GM12878 (cell line): ENCODE data around the gene MAP7D2. TPM values are rescaled to one million over a fixed set of nuclear protein-coding genes. Genes with fewer than 3 reads are reported as not detected.

Source experiments
- ATAC-seq: fragments of 200-7000 bp; cut with Tn5 transposase; 3 replicates; pipeline ENCODE4 v1.9.1; 2020; ENCODE audit warnings: mild to moderate bottlenecking, moderate library complexity
- BruUV-seq: library from RNA; stranded (reverse); fragments of 400-500 nt; replicated peaks from 2 replicates; lab custom pipeline; 2021; lab: Mats Ljungman, UMichigan
- CTCF ChIA-PET: fragments of 300-600 bp; sonication (Branson Sonifier 250); formaldehyde crosslinking; extraction: SDS; loops from one replicate; lab custom pipeline; 2021; ENCODE audit warnings: inconsistent platforms; lab: Yijun Ruan, JAX
- POLR2A ChIA-PET: fragments of 350-600 bp; formaldehyde crosslinking; extraction: SDS; loops from one replicate; lab custom pipeline; 2021; ENCODE audit warnings: inconsistent platforms; lab: Charles Lee
- RAD21 ChIA-PET: fragments of 300-600 bp; sonication (Branson Sonifier 250); formaldehyde crosslinking; loops from one replicate; lab custom pipeline; 2023; ENCODE audit warnings: antibody characterized with exemption; ENCODE audit not compliant: unreplicated experiment; lab: Charles Lee
- SMC1A ChIA-PET: fragments of 300-600 bp; sonication (Branson Sonifier 250); formaldehyde crosslinking; loops from one replicate; lab custom pipeline; 2023; ENCODE audit not compliant: unreplicated experiment, uncharacterized antibody; lab: Charles Lee
- DNase-seq: peaks from one replicate; pipeline ENCODE4 v3.0.0-alpha.2; 2011; ENCODE audit warnings: low read depth, low spot score
- FAIRE-seq: peaks from 3 replicates; lab custom pipeline; 2011; peaks lifted over from hg19 to GRCh38; lab: Jason Lieb, UNC
- H2AFZ ChIP-seq: 2 replicates; pipeline ENCODE4 v1.6.0; 2011; ENCODE audit warnings: low read depth, low read length, control low read depth; ENCODE audit not compliant: control insufficient read depth
- H3K27ac ChIP-seq: 2 replicates; pipeline ENCODE4 v1.5.1; 2011; ENCODE audit warnings: control low read depth; ENCODE audit not compliant: control insufficient read depth, insufficient read depth
- H3K27me3 ChIP-seq, 2 experiments: replicated peaks in 1 of 2; 2 replicates each; pipeline versions ENCODE4 v1.6.0 to v1.6.1; 2011; ENCODE audit warnings: low read length in 1 of 2; ENCODE audit not compliant: control insufficient read depth in 2 of 2, insufficient read depth in 2 of 2
- H3K36me3 ChIP-seq, 2 experiments: 2 replicates each; pipeline ENCODE4 v1.5.1; 2011; ENCODE audit warnings: low read length in 1 of 2; ENCODE audit not compliant: control insufficient read depth in 2 of 2, insufficient read depth in 2 of 2
- H3K4me1 ChIP-seq: 2 replicates; pipeline ENCODE4 v1.6.1; 2011; ENCODE audit warnings: mild to moderate bottlenecking, low read length, moderate library complexity, mixed read lengths; ENCODE audit not compliant: control insufficient read depth, insufficient read depth
- H3K4me2 ChIP-seq: 2 replicates; pipeline ENCODE4 v1.6.0; 2011; ENCODE audit warnings: control low read depth; ENCODE audit not compliant: control insufficient read depth, insufficient read depth
- H3K4me3 ChIP-seq: fragments of 200-600 bp; sonication (generic); 2 replicates; pipeline ENCODE4 v1.5.1; 2016
- H3K79me2 ChIP-seq: 2 replicates; pipeline ENCODE4 v1.6.0; 2011; ENCODE audit warnings: low read length; ENCODE audit not compliant: control insufficient read depth, insufficient read depth
- H3K9ac ChIP-seq: 2 replicates; pipeline ENCODE4 v1.8.0; 2011; ENCODE audit warnings: low read length, control low read depth, mixed read lengths; ENCODE audit not compliant: control insufficient read depth, insufficient read depth
- H3K9me3 ChIP-seq: replicated peaks from 3 replicates; pipeline ENCODE4 v1.5.1; 2011; ENCODE audit warnings: mild to moderate bottlenecking, low read length; ENCODE audit not compliant: control insufficient read depth, insufficient read depth
- H4K20me1 ChIP-seq: 2 replicates; pipeline ENCODE4 v1.6.0; 2011; ENCODE audit not compliant: control insufficient read depth, insufficient read depth
- FOXM1 ChIP-seq: IDR thresholded peaks from 2 replicates; pipeline ENCODE4 v1.6.1; 2012; ENCODE audit warnings: low read depth, mild to moderate bottlenecking, inconsistent platforms, low read length, moderate library complexity
- GABPA ChIP-seq: IDR thresholded peaks from 2 replicates; pipeline ENCODE4 v1.6.1; 2014; ENCODE audit warnings: antibody characterized with exemption, low read depth, mild to moderate bottlenecking, inconsistent platforms
- IRF5 ChIP-seq: fragments of 450-650 bp; IDR thresholded peaks from 2 replicates; pipeline ENCODE4 v1.6.1; 2017; ENCODE audit warnings: borderline replicate concordance
- MLLT1 ChIP-seq: fragments of 450-650 bp; IDR thresholded peaks from 2 replicates; pipeline ENCODE4 v1.6.1; 2016; ENCODE audit warnings: mild to moderate bottlenecking
- NFYA ChIP-seq: IDR thresholded peaks from 2 replicates; pipeline ENCODE4 v1.6.1; 2011; ENCODE audit warnings: low read depth, mild to moderate bottlenecking, low read length, improper control_type of control experiment, borderline replicate concordance
- POLR2A ChIP-seq: IDR thresholded peaks from 2 replicates; pipeline ENCODE4 v1.6.1; 2011; ENCODE audit warnings: low read depth, mild to moderate bottlenecking, low read length
- POU2F2 ChIP-seq: IDR thresholded peaks from 3 replicates; pipeline ENCODE4 v1.6.1; 2011; ENCODE audit warnings: low read depth, mild to moderate bottlenecking, low read length, borderline replicate concordance
- SMARCA5 ChIP-seq: fragments of 450-650 bp; IDR thresholded peaks from 2 replicates; pipeline ENCODE4 v1.6.1; 2017; ENCODE audit warnings: mild to moderate bottlenecking
- USF2 ChIP-seq: IDR thresholded peaks from 2 replicates; pipeline ENCODE4 v1.6.1; 2011; ENCODE audit warnings: low read depth, low read length, improper control_type of control experiment, borderline replicate concordance
- ZNF622 ChIP-seq: fragments of 450-650 bp; IDR thresholded peaks from 2 replicates; pipeline ENCODE4 v1.6.1; 2017; ENCODE audit warnings: mild to moderate bottlenecking, inconsistent platforms
- ZZZ3 ChIP-seq: IDR thresholded peaks from 2 replicates; pipeline ENCODE4 v1.6.1; 2011; ENCODE audit warnings: low read depth; ENCODE audit not compliant: control insufficient read depth, insufficient read length
- WGBS: methylation state at CpG from one replicate; pipeline ENCODE4 v1.1.6; 2016; ENCODE audit warnings: low lambda C conversion rate; ENCODE audit not compliant: insufficient replicate concordance, insufficient coverage; ENCODE audit errors: missing lambda C conversion rate; 5-methylcytosine and 5-hydroxymethylcytosine counted together
- in situ Hi-C: fragments of 300-500 bp; cut with MboI; formaldehyde crosslinking; loops from 9 replicates; pipeline ENCODE4 v1.14.3; 2018; ENCODE audit warnings: mixed read lengths
- intact Hi-C: fragments of 100-400 bp; cut with micrococcal nuclease; formaldehyde crosslinking; loops from one replicate; pipeline ENCODE4 v1.14.2; 2022; ENCODE audit not compliant: unreplicated experiment
- polyA plus RNA-seq, 11 experiments: library from polyadenylated mRNA; depleted of rRNA in 4 of 11; unstranded in 6 of 11; stranded (reverse) in 5 of 11; fragments of >200 nt; fragmentation: Nextera tagmentation in 4 of 11; fragmentation: Illumina TruSeq in 1 of 11; extraction: Ambion mirVana in 4 of 11; extraction: Trizol in 1 of 11; gene quantifications; 1 replicate in 1 of 11; 2 replicates in 10 of 11; pipeline versions ENCODE4 v1.2.1 to v1.2.3, GENCODE V29; 2011 to 2016; ENCODE audit warnings: inconsistent platforms in 2 of 11, missing spikeins in 2 of 11, low read depth in 1 of 11
- total RNA-seq, 4 experiments: library from RNA; depleted of rRNA in 3 of 4; stranded (reverse); fragments of >200 nt in 3 of 4; fragmentation: Illumina TruSeq in 1 of 4; extraction: Trizol in 1 of 4; gene quantifications; 2 replicates each; pipeline versions ENCODE4 v1.2.1 to v1.2.3, GENCODE V29; 2013 to 2021
- TF ChIP-seq, protein P1 (sequence below): fragments of 450-650 bp; IDR thresholded peaks from 2 replicates; pipeline ENCODE4 v1.6.1; 2017; ENCODE audit warnings: antibody characterized with exemption, mild to moderate bottlenecking, moderate library complexity
- TF ChIP-seq, protein P2 (sequence below): IDR thresholded peaks from 2 replicates; pipeline ENCODE4 v1.6.1; 2012; ENCODE audit warnings: improper control_type of control experiment, low read depth, low read length; ENCODE audit not compliant: insufficient replicate concordance

MAP7D2 gene
- total and polyA plus RNA-seq, 10 of the 15 experiments (the other 5 are each of a cell fraction or from before 2014, with no cell fraction given): 0.06 to 18.4 (median 0.22) TPM

DNA sequence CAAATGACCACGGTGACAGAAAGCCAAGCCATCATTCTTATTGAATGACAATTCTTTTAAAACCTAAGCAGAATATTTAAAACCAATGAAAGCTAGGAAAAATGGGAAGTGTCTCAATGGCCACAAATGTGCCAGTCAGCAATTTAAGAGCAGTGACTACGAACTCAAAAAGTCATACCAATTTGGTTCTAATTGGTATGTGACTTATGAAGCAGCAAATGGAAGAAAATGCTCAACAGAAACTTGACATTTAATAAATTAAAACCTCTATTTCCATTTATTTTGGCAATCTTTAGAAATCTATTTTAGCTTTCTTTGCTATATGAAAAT lies 100.1 kb downstream of the MAP7D2 start:
- 63% methylated on average over 2 of the region's 2 CpGs for WGBS
- DNase-seq: no peak
- H3K9me3 ChIP-seq: no peaks in the 10 kb centered on the region; the same call in 1 of the 3 replicates
- no peak overlapping the region for H2AFZ ChIP-seq
- no peak overlapping the region for H3K9ac ChIP-seq
- intact Hi-C loops: no loop called here
- ATAC-seq: no peak
- in situ Hi-C loops: no loop called here
- no peaks in the 10 kb centered on the region for H3K36me3 ChIP-seq
- CTCF ChIA-PET: interaction anchor here (1.0 to 1.6 kb wide), 2 partner anchors 26 to 111 kb away, joined by 3 to 5 read pairs; no protein-coding TSS in a partner anchor
- RAD21 ChIA-PET: interaction anchor here (0.9 kb wide), 1 partner anchor 42 kb away, joined by 3 read pairs; no protein-coding TSS in a partner anchor
- no peak overlapping the region for H3K4me3 ChIP-seq
- no TSS peak for BruUV-seq
- H3K79me2 ChIP-seq: no peaks in the 10 kb centered on the region
- no peaks in the 10 kb centered on the region for H3K4me1 ChIP-seq
- SMC1A ChIA-PET: interaction anchor here (1.1 to 1.5 kb wide), 2 partner anchors 13 to 44 kb away, joined by 4 read pairs; no protein-coding TSS in a partner anchor
- POLR2A ChIA-PET: no interaction called here
- no peaks in the 10 kb centered on the region for H3K27me3 ChIP-seq
- no peaks in the 10 kb centered on the region for H4K20me1 ChIP-seq
- no peak for FAIRE-seq
- no peak overlapping the region for H3K27ac ChIP-seq
- H3K4me2 ChIP-seq: no peak overlapping the region
- TF ChIP-seq IRF5: no peak
- no peak for TF ChIP-seq USF2
- TF ChIP-seq MLLT1: no peak
- TF ChIP-seq SMARCA5: no peak
- TF ChIP-seq POLR2A: no peak
- TF ChIP-seq, protein P1, sequence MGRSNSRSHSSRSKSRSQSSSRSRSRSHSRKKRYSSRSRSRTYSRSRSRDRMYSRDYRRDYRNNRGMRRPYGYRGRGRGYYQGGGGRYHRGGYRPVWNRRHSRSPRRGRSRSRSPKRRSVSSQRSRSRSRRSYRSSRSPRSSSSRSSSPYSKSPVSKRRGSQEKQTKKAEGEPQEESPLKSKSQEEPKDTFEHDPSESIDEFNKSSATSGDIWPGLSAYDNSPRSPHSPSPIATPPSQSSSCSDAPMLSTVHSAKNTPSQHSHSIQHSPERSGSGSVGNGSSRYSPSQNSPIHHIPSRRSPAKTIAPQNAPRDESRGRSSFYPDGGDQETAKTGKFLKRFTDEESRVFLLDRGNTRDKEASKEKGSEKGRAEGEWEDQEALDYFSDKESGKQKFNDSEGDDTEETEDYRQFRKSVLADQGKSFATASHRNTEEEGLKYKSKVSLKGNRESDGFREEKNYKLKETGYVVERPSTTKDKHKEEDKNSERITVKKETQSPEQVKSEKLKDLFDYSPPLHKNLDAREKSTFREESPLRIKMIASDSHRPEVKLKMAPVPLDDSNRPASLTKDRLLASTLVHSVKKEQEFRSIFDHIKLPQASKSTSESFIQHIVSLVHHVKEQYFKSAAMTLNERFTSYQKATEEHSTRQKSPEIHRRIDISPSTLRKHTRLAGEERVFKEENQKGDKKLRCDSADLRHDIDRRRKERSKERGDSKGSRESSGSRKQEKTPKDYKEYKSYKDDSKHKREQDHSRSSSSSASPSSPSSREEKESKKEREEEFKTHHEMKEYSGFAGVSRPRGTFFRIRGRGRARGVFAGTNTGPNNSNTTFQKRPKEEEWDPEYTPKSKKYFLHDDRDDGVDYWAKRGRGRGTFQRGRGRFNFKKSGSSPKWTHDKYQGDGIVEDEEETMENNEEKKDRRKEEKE: no peak
- no peak for TF ChIP-seq POU2F2
- TF ChIP-seq NFYA: no peak
- no peak for TF ChIP-seq FOXM1
- TF ChIP-seq ZNF622: no peak
- TF ChIP-seq GABPA: no peak
- TF ChIP-seq ZZZ3: no peak
- TF ChIP-seq, protein P2, sequence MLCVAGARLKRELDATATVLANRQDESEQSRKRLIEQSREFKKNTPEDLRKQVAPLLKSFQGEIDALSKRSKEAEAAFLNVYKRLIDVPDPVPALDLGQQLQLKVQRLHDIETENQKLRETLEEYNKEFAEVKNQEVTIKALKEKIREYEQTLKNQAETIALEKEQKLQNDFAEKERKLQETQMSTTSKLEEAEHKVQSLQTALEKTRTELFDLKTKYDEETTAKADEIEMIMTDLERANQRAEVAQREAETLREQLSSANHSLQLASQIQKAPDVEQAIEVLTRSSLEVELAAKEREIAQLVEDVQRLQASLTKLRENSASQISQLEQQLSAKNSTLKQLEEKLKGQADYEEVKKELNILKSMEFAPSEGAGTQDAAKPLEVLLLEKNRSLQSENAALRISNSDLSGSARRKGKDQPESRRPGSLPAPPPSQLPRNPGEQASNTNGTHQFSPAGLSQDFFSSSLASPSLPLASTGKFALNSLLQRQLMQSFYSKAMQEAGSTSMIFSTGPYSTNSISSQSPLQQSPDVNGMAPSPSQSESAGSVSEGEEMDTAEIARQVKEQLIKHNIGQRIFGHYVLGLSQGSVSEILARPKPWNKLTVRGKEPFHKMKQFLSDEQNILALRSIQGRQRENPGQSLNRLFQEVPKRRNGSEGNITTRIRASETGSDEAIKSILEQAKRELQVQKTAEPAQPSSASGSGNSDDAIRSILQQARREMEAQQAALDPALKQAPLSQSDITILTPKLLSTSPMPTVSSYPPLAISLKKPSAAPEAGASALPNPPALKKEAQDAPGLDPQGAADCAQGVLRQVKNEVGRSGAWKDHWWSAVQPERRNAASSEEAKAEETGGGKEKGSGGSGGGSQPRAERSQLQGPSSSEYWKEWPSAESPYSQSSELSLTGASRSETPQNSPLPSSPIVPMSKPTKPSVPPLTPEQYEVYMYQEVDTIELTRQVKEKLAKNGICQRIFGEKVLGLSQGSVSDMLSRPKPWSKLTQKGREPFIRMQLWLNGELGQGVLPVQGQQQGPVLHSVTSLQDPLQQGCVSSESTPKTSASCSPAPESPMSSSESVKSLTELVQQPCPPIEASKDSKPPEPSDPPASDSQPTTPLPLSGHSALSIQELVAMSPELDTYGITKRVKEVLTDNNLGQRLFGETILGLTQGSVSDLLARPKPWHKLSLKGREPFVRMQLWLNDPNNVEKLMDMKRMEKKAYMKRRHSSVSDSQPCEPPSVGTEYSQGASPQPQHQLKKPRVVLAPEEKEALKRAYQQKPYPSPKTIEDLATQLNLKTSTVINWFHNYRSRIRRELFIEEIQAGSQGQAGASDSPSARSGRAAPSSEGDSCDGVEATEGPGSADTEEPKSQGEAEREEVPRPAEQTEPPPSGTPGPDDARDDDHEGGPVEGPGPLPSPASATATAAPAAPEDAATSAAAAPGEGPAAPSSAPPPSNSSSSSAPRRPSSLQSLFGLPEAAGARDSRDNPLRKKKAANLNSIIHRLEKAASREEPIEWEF: no peak
